SK-N-SH treated with all-trans-retinoic acid at 6 μM for 48 hours (cell line): Measurements from ENCODE around the gene PARS2.

Experiments
- ATAC-seq: fragments of 200-7000 bp; cut with Tn5 transposase; 3 replicates; pipeline ENCODE4 v1.9.1; 2020; ENCODE audit warnings: mild to moderate bottlenecking, moderate library complexity
- BACH2 ChIP-seq: fragments of 250-450 bp; sonication (Bioruptor Pico); IDR thresholded peaks from 2 replicates; pipeline ENCODE4 v1.9.0; 2021; ENCODE audit warnings: mild to moderate bottlenecking, borderline replicate concordance
- CREB5 ChIP-seq: fragments of 250-450 bp; sonication (Bioruptor Pico); IDR thresholded peaks from 2 replicates; pipeline ENCODE4 v1.5.1; 2020; ENCODE audit warnings: low read depth, mild to moderate bottlenecking, moderate library complexity
- CSDC2 ChIP-seq: fragments of 250-450 bp; sonication (Bioruptor Pico); IDR thresholded peaks from 2 replicates; pipeline ENCODE4 v1.5.0; 2020; ENCODE audit warnings: mild to moderate bottlenecking, moderate library complexity
- CSRNP3 ChIP-seq: fragments of 250-450 bp; sonication (Bioruptor Pico); IDR thresholded peaks from 2 replicates; pipeline ENCODE4 v1.5.1; 2021; ENCODE audit warnings: mild to moderate bottlenecking, moderate library complexity
- GLIS3 ChIP-seq: fragments of 250-450 bp; sonication (Bioruptor Pico); IDR thresholded peaks from 2 replicates; pipeline ENCODE4 v1.5.0; 2020; ENCODE audit warnings: mild to moderate bottlenecking, moderate library complexity
- OSR1 ChIP-seq: fragments of 250-450 bp; sonication (Bioruptor Pico); IDR thresholded peaks from 2 replicates; pipeline ENCODE4 v1.8.0; 2022; ENCODE audit warnings: moderate library complexity, mild to moderate bottlenecking, inconsistent platforms
- PATZ1 ChIP-seq: fragments of 250-450 bp; sonication (Bioruptor Pico); IDR thresholded peaks from 2 replicates; pipeline ENCODE4 v1.8.0; 2020; ENCODE audit warnings: mild to moderate bottlenecking, moderate library complexity, borderline replicate concordance
- POU6F1 ChIP-seq: fragments of 250-450 bp; sonication (Bioruptor Pico); IDR thresholded peaks from 2 replicates; pipeline ENCODE4 v1.8.0; 2021; ENCODE audit warnings: low read depth, mild to moderate bottlenecking, moderate library complexity, borderline replicate concordance
- PPARA ChIP-seq: fragments of 250-450 bp; sonication (Bioruptor Pico); IDR thresholded peaks from 2 replicates; pipeline ENCODE4 v1.5.0; 2020; ENCODE audit warnings: mild to moderate bottlenecking, borderline replicate concordance
- TCF4 ChIP-seq: fragments of 250-450 bp; sonication (Bioruptor Pico); IDR thresholded peaks from 2 replicates; pipeline ENCODE4 v1.8.0; 2021; ENCODE audit warnings: mild to moderate bottlenecking, moderate library complexity, borderline replicate concordance
- TOX ChIP-seq: fragments of 250-450 bp; sonication (Bioruptor Pico); IDR thresholded peaks from 2 replicates; pipeline ENCODE4 v1.8.0; 2021; ENCODE audit warnings: mild to moderate bottlenecking, moderate library complexity, borderline replicate concordance
- TSHZ2 ChIP-seq: fragments of 250-450 bp; sonication (Bioruptor Pico); IDR thresholded peaks from 2 replicates; pipeline ENCODE4 v1.5.0; 2020; ENCODE audit warnings: mild to moderate bottlenecking, moderate library complexity
- ZFP3 ChIP-seq: fragments of 250-450 bp; sonication (Bioruptor Pico); IDR thresholded peaks from 2 replicates; pipeline ENCODE4 v1.5.0; 2020; ENCODE audit warnings: mild to moderate bottlenecking, moderate library complexity
- ZFP30 ChIP-seq: fragments of 450-650 bp; formaldehyde crosslinking; IDR thresholded peaks from 2 replicates; pipeline ENCODE4 v1.5.0; 2022; ENCODE audit warnings: mild to moderate bottlenecking, moderate library complexity
- ZNF565 ChIP-seq: fragments of 450-650 bp; formaldehyde crosslinking; conservative IDR thresholded peaks from 2 replicates; pipeline ENCODE4 v1.5.0; 2020; ENCODE audit warnings: low read depth, mild to moderate bottlenecking, moderate library complexity
- ZNF70 ChIP-seq: fragments of 450-650 bp; formaldehyde crosslinking; IDR thresholded peaks from 2 replicates; pipeline ENCODE4 v1.5.0; 2020; ENCODE audit warnings: mild to moderate bottlenecking, moderate library complexity

PARS2 gene

GRCh38 chr1:54757833-54758232 is 6.5 kb downstream of the PARS2 start (continued):
- TF ChIP-seq PATZ1 (CRISPR knock-in tag) = no peak
- TF ChIP-seq, all 23 proteins: peak for 0

GRCh38 chr1:54754486-54755285 is 9.6 kb downstream of the PARS2 start:
- TF ChIP-seq ZNF565 (CRISPR knock-in tag) = no peak
- TF ChIP-seq OSR1 (CRISPR knock-in tag) = no peak
- TF ChIP-seq PATZ1 (CRISPR knock-in tag) = no peak
- no peak for TF ChIP-seq TCF4 (CRISPR knock-in tag)
- no peak for TF ChIP-seq CREB5 (CRISPR knock-in tag)
- no peak for TF ChIP-seq GLIS3 (CRISPR knock-in tag)
- TF ChIP-seq POU6F1 (CRISPR knock-in tag) = no peak
- no peak for TF ChIP-seq TOX (CRISPR knock-in tag)
- no peak for TF ChIP-seq ZFP30
- TF ChIP-seq ZNF70 (CRISPR knock-in tag) = no peak
- ATAC-seq = no peak

GRCh38 chr1:54754045-54754444 is 10.3 kb downstream of the PARS2 start:
- ATAC-seq = no peak
- no peak for TF ChIP-seq BACH2
- TF ChIP-seq PPARA (CRISPR knock-in tag) = no peak
- no peak for TF ChIP-seq ZFP3 (CRISPR knock-in tag)
- TF ChIP-seq GLIS3 (CRISPR knock-in tag) = no peak
- TF ChIP-seq CSDC2 (CRISPR knock-in tag) = no peak
- no peak for TF ChIP-seq PATZ1 (CRISPR knock-in tag)
- TF ChIP-seq TSHZ2 = no peak
- TF ChIP-seq ZFP30 = no peak
- TF ChIP-seq OSR1 (CRISPR knock-in tag) = no peak
- no peak for TF ChIP-seq CSRNP3 (CRISPR knock-in tag)
